HG03520 (cell line): ENCODE measurements around the gene PCDHB2.
"Not testable (repeated sequence)": the region's sequence is repeated elsewhere in the genome, so short reads cannot be mapped to it uniquely, and the experiment has no call there.

Experiments used
- ATAC-seq: cut with Tn5 transposase; IDR thresholded peaks from one replicate; pipeline ENCODE4 v1.9.1; 2021; ENCODE audit warnings: mild to moderate bottlenecking, moderate library complexity; ENCODE audit not compliant: unreplicated experiment

Gene PCDHB2

GRCh38 chr5:141135718-141136266 is 41.4 kb downstream of the PCDHB2 start:
- no peak for ATAC-seq

GRCh38 chr5:141137346-141137745 is 42.9 kb downstream of the PCDHB2 start:
- not testable (repeated sequence) for ATAC-seq
